KMS-11 (cell line): ENCODE measurements around the gene AP5S1.

Experiments used
- H2AFZ ChIP-seq: fragments of 200-600 bp; sonication (generic); 2 replicates; pipeline ENCODE4 v1.6.1; 2016; ENCODE audit warnings: antibody characterized with exemption, mixed run types, low read depth
- H3K27ac ChIP-seq: fragments of 200-600 bp; sonication (generic); 2 replicates; pipeline ENCODE4 v1.6.1; 2016; ENCODE audit warnings: mild to moderate bottlenecking, mixed run types
- H3K27me3 ChIP-seq: fragments of 200-600 bp; sonication (generic); 2 replicates; pipeline ENCODE4 v1.6.1; 2017; ENCODE audit warnings: mild to moderate bottlenecking, low read depth, mixed run types, moderate library complexity; ENCODE audit not compliant: insufficient read depth
- H3K36me3 ChIP-seq: fragments of 200-600 bp; sonication (generic); 2 replicates; pipeline ENCODE4 v1.6.1; 2017; ENCODE audit warnings: mild to moderate bottlenecking, mixed run types; ENCODE audit not compliant: insufficient read depth
- H3K4me1 ChIP-seq: fragments of 200-600 bp; sonication (generic); 2 replicates; pipeline ENCODE4 v1.6.1; 2016; ENCODE audit warnings: mild to moderate bottlenecking, low read depth, mixed run types; ENCODE audit not compliant: poor library complexity, severe bottlenecking
- H3K4me2 ChIP-seq: fragments of 200-600 bp; sonication (generic); 2 replicates; pipeline ENCODE4 v1.7.0; 2016; ENCODE audit warnings: mild to moderate bottlenecking, mixed run types
- H3K4me3 ChIP-seq: fragments of 200-600 bp; sonication (generic); IDR thresholded peaks from 2 replicates; pipeline ENCODE4 v1.6.1; 2017; ENCODE audit warnings: low read depth, low read length, mixed read lengths; ENCODE audit not compliant: insufficient read depth
- H3K79me2 ChIP-seq: fragments of 200-600 bp; sonication (generic); 2 replicates; pipeline ENCODE4 v1.6.1; 2016; ENCODE audit warnings: low read depth, mixed run types; ENCODE audit not compliant: insufficient read depth
- H3K9ac ChIP-seq: fragments of 200-600 bp; sonication (generic); 2 replicates; pipeline ENCODE4 v1.6.1; 2016; ENCODE audit warnings: mild to moderate bottlenecking, mixed run types
- H4K20me1 ChIP-seq: fragments of 200-600 bp; sonication (generic); 2 replicates; pipeline ENCODE4 v1.6.1; 2016; ENCODE audit warnings: mild to moderate bottlenecking, mixed run types; ENCODE audit not compliant: insufficient read depth
- TF ChIP-seq, protein P1 (sequence below): fragments of 200-600 bp; sonication (generic); conservative IDR thresholded peaks from 2 replicates; pipeline ENCODE4 v1.6.1; 2017; ENCODE audit warnings: low read depth, mild to moderate bottlenecking, antibody characterized with exemption, low read length, moderate library complexity, mixed read lengths

The AP5S1 gene

DNA sequence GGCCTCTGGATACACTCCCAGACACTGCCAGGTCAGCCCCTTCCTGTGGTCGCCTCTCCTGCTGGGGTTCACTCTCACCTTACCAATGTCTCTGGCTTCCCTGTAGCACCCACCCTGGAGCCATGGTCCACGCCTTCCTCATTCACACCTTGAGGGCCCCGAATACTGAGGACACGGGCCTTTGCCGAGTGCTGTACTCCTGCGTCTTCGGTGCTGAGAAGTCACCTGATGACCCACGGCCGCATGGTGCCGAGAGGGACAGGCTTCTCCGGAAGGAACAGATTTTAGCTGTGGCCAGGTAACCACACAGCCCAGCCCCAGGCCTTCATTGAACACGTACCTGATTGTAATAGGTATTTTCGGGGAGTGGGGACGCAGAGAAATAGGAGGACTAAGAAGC, 1.6 kb downstream of the AP5S1 start:
- no peaks in the 10 kb centered on the region for H3K27me3 ChIP-seq
- H3K9ac ChIP-seq, result no peak overlapping the region
- no peaks in the 10 kb centered on the region for H4K20me1 ChIP-seq
- no peaks in the 10 kb centered on the region for H3K36me3 ChIP-seq
- no peak overlapping the region for H3K4me2 ChIP-seq
- H2AFZ ChIP-seq, result no peak overlapping the region
- TF ChIP-seq, protein P1, sequence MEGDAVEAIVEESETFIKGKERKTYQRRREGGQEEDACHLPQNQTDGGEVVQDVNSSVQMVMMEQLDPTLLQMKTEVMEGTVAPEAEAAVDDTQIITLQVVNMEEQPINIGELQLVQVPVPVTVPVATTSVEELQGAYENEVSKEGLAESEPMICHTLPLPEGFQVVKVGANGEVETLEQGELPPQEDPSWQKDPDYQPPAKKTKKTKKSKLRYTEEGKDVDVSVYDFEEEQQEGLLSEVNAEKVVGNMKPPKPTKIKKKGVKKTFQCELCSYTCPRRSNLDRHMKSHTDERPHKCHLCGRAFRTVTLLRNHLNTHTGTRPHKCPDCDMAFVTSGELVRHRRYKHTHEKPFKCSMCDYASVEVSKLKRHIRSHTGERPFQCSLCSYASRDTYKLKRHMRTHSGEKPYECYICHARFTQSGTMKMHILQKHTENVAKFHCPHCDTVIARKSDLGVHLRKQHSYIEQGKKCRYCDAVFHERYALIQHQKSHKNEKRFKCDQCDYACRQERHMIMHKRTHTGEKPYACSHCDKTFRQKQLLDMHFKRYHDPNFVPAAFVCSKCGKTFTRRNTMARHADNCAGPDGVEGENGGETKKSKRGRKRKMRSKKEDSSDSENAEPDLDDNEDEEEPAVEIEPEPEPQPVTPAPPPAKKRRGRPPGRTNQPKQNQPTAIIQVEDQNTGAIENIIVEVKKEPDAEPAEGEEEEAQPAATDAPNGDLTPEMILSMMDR, result no peak
- H3K79me2 ChIP-seq, result no peaks in the 10 kb centered on the region
- no peak overlapping the region for H3K27ac ChIP-seq
- peaks cover 12% of the 10 kb centered on the region for H3K4me1 ChIP-seq
- H3K4me3 ChIP-seq, result no peak overlapping the region

DNA sequence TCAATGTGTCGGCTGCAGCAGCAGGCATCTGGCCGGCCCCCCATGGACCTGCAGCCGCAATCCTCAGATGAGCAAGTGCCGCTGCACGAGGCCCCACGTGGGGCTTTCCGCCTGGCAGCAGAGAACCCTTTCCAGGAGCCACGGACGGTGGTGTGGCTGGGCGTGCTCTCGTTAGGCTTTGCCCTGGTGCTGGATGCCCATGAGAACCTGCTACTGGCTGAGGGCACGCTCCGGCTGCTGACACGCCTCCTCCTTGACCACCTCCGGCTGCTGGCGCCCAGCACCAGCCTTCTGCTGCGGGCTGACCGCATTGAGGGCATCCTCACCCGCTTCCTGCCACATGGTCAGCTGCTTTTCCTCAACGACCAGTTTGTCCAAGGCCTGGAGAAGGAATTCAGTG, 3.5 kb downstream of the AP5S1 start:
- Histone ChIP-seq H3K36me3 (no peaks in the 10 kb centered on the region), H3K27me3 (no peaks in the 10 kb centered on the region), H3K79me2 (no peaks in the 10 kb centered on the region), H2AFZ (no peak overlapping the region), H3K4me2 (no peak overlapping the region), H4K20me1 (no peaks in the 10 kb centered on the region), H3K9ac (no peak overlapping the region), H3K4me1 (peaks cover 7% of the 10 kb centered on the region), H3K4me3 (no peak overlapping the region), H3K27ac (no peak overlapping the region)
- TF ChIP-seq, protein P1, result no peak

DNA sequence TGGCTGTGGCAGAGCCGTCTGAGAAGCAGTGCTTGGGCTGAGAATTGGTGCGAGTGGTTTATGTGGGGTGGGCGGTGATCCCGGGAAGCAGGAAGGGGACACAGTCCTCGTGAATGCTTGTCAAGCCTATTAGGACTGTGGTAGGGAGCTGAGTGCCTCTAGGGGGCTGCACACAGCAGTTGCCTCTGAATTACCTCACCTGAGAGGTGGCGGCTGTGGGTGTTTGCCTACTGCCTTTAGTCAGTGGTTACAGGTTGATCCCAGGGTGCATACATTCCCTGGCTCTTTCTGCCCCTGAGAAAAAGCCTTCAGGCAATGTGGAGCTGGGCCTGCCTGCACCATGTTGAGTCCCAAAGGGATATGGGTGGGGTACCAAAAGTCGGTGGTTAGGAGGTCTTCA, 5.2 kb downstream of the AP5S1 start:
- no peaks in the 10 kb centered on the region for H3K79me2 ChIP-seq
- TF ChIP-seq, protein P1, result no peak
- no peak overlapping the region for H3K9ac ChIP-seq
- no peaks in the 10 kb centered on the region for H4K20me1 ChIP-seq
- H3K27ac ChIP-seq, result no peak overlapping the region
- H3K27me3 ChIP-seq, result no peaks in the 10 kb centered on the region
- no peak overlapping the region for H3K4me3 ChIP-seq
- no peak overlapping the region for H3K4me2 ChIP-seq
- H3K4me1 ChIP-seq, result peaks cover 7% of the 10 kb centered on the region
- no peak overlapping the region for H2AFZ ChIP-seq
- H3K36me3 ChIP-seq, result no peaks in the 10 kb centered on the region

DNA sequence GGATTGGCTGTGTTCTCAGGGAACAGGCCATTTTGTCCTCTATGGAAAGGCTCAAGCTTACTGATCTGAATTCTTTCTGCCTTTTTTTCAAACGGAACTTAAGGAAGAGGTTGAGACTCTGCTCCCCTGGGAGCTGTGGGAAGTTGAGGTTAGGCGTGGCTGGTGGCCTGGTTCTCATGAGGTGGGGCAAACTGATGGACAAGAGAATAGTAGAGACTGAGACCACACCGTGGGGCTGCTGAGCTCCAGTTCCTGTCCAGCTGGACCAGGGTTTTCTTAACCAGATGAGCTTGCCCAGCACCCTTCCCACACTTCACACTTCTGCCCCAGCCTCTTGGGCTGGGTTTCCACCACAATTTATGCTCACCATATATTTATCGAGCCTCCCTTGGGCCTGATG, 6.1 kb downstream of the AP5S1 start:
- TF ChIP-seq, protein P1, result no peak
- H3K27ac ChIP-seq, result no peak overlapping the region
- H3K79me2 ChIP-seq, result no peaks in the 10 kb centered on the region
- no peak overlapping the region for H3K9ac ChIP-seq
- H4K20me1 ChIP-seq, result no peaks in the 10 kb centered on the region
- H3K4me3 ChIP-seq, result no peak overlapping the region
- no peak overlapping the region for H3K4me2 ChIP-seq
- no peaks in the 10 kb centered on the region for H3K27me3 ChIP-seq
- H2AFZ ChIP-seq, result no peak overlapping the region
- peaks cover 3% of the 10 kb centered on the region for H3K4me1 ChIP-seq
- H3K36me3 ChIP-seq, result no peaks in the 10 kb centered on the region
